ENCODE data around the gene ATG13. TPM values are rescaled to one million over a fixed set of nuclear protein-coding genes. Genes with fewer than 3 reads are reported as not detected.

The ATG13 gene
- total RNA-seq, 1 donor: 49.7 TPM

- no peak for TF ChIP-seq CTCF (IDR thresholded peaks at IDR 0.05; ENCODE audit: insufficient read depth, low read depth, low read length)
- DNase-seq (ENCODE audit: low read depth): peak; percentile 91
- H3K4me3 ChIP-seq (ENCODE audit: low read depth, low read length): no peak overlapping the region
These were observed 76.3 kb downstream of the ATG13 start for GRCh38 chr11:46693597-46694012.

- DNase-seq (ENCODE audit: low read depth): peak; percentile 60
- H3K4me3 ChIP-seq (ENCODE audit: low read depth, low read length): no peak overlapping the region
- TF ChIP-seq CTCF (IDR thresholded peaks at IDR 0.05; ENCODE audit: insufficient read depth, low read depth, low read length): no peak
These were observed 76.7 kb downstream of the ATG13 start for GRCh38 chr11:46694072-46694471.

- no peak for TF ChIP-seq CTCF (IDR thresholded peaks at IDR 0.05; ENCODE audit: insufficient read depth, low read depth, low read length)
- DNase-seq (ENCODE audit: low read depth): no peak
- H3K4me3 ChIP-seq (ENCODE audit: low read depth, low read length): no peak overlapping the region
These were observed 77.3 kb downstream of the ATG13 start for GRCh38 chr11:46694607-46695006.

GRCh38 chr11:46695345-46696211 is 78.2 kb downstream of the ATG13 start:
- TF ChIP-seq CTCF (IDR thresholded peaks at IDR 0.05; ENCODE audit: insufficient read depth, low read depth, low read length): no peak
- no peak for DNase-seq (ENCODE audit: low read depth)
- no peak overlapping the region for H3K4me3 ChIP-seq (ENCODE audit: low read depth, low read length)

- no peak for DNase-seq (ENCODE audit: low read depth)
- H3K4me3 ChIP-seq (ENCODE audit: low read depth, low read length): no peak overlapping the region
- no peak for TF ChIP-seq CTCF (IDR thresholded peaks at IDR 0.05; ENCODE audit: insufficient read depth, low read depth, low read length)
These were observed 78.8 kb downstream of the ATG13 start for GRCh38 chr11:46696212-46696558.

GRCh38 chr11:46697303-46697702 is 80.0 kb downstream of the ATG13 start:
- TF ChIP-seq CTCF (IDR thresholded peaks at IDR 0.05; ENCODE audit: insufficient read depth, low read depth, low read length): no peak
- no peak overlapping the region for H3K4me3 ChIP-seq (ENCODE audit: low read depth, low read length)
- DNase-seq (ENCODE audit: low read depth): peak; percentile 21

- H3K4me3 ChIP-seq (ENCODE audit: low read depth, low read length): no peak overlapping the region
- no peak for TF ChIP-seq CTCF (IDR thresholded peaks at IDR 0.05; ENCODE audit: insufficient read depth, low read depth, low read length)
- no peak for DNase-seq (ENCODE audit: low read depth)
These were observed 80.4 kb downstream of the ATG13 start for GRCh38 chr11:46697723-46698122.

Measured in fibroblast of villous mesenchyme (primary cell).